ENCODE measurements around the gene POR. TPM values are rescaled to one million over a fixed set of nuclear protein-coding genes. Genes with fewer than 3 reads are reported as not detected.

The POR gene
- 151 and 205 TPM in 2 replicates for total RNA-seq (2021)
- percentile 81 among the genes with signal in this experiment for Bru-seq, nascent RNA
- BruChase-seq, experiment 1, labeled RNA remaining after a 2-hour chase, result percentile 71 among the genes with signal in this experiment
- BruChase-seq, experiment 2, labeled RNA remaining after a 6-hour chase, result percentile 85 among the genes with signal in this experiment
- long read RNA-seq, transcript POR-222 (4 exons, 1,028 nt), result minor isoform, 11 of 362 reads
- long read RNA-seq, transcript POR-218 (16 exons, 2,522 nt), result major isoform, 119 of 362 reads
- long read RNA-seq, partial matches to known transcripts, result 190 of 362 reads
- long read RNA-seq, other reads (novel, unspliced or antisense), result 38 of 362 reads

GRCh38 chr7:75914655-75915415, at the start of gene POR:
Gene POR, plus strand, starts transcription at chr7:75915155. Its CDS starts 38,847 bp downstream, at chr7:75954002.
- Histone ChIP-seq H3K9me2 (ENCODE audit: insufficient read depth) (no peaks in the 10 kb centered on the region), H3K4me1 (replicated peaks; ENCODE audit: insufficient read depth) (peaks cover 29% of the 10 kb centered on the region), H3K4me3 (peak within 1 kb of the TSS; percentile 68), H2AFZ (peak within 1 kb of the TSS; percentile 82), H3K36me3 (ENCODE audit: low read depth) (no peaks in the 10 kb centered on the region), H4K20me1 (ENCODE audit: insufficient read depth) (peaks cover 3% of the 10 kb centered on the region; the same call in 1 of the 2 replicates), H3K79me2 (ENCODE audit: low read depth) (peaks cover 54% of the 10 kb centered on the region), H3K4me2 (peak within 1 kb of the TSS; percentile 96), H3K9me3 (ENCODE audit: insufficient read depth, low read depth) (no peaks in the 10 kb centered on the region), H3K27ac (0 out of 2 replicates have a peak within 1 kb of the TSS, but pooled peaks have one; percentile 1), H3F3A (ENCODE audit: insufficient read depth, low read depth) (no peaks in the 10 kb centered on the region; the same call in 1 of the 2 replicates), H3K27me3 (ENCODE audit: insufficient read depth, low read depth) (no peaks in the 10 kb centered on the region)
- ChIA-PET POLR2A (ENCODE audit: unreplicated experiment) (interaction anchor here (0.5 to 1.1 kb wide), 6 partner anchors 11 to 252 kb away, joined by 4 to 21 read pairs (median 5); partner anchors contain the start of gene RHBDD2), CTCF (interaction anchor here (0.6 to 1.0 kb wide), 5 partner anchors 31 to 381 kb away, joined by 3 to 10 read pairs (median 3); partner anchors contain the start of gene RHBDD2)
- no TSS peak for BruUV-seq (replicated peaks)
- DNase-seq, result peak; percentile 75 to 99
- intact Hi-C loops (cut with micrococcal nuclease; ENCODE audit: unreplicated experiment), result loop anchor here (1.0 to 2.0 kb wide), 5 partner anchors 22 to 78 kb away; partner anchors contain the start of gene RHBDD2
- TF ChIP-seq EZH2 (IDR thresholded peaks at IDR 0.05; ENCODE audit: low read depth) (no peak), CTCF (conservative IDR thresholded peaks at IDR 0.05) (no peak)

- no peaks in the 10 kb centered on the region for H4K20me1 ChIP-seq (ENCODE audit: insufficient read depth)
- DNase-seq, result no peak
- no peak for TF ChIP-seq CTCF (conservative IDR thresholded peaks at IDR 0.05)
- TF ChIP-seq EZH2 (IDR thresholded peaks at IDR 0.05; ENCODE audit: low read depth), result no peak
- peaks cover 13% of the 10 kb centered on the region for H3K4me1 ChIP-seq (replicated peaks; ENCODE audit: insufficient read depth)
- H3F3A ChIP-seq (ENCODE audit: insufficient read depth, low read depth), result no peaks in the 10 kb centered on the region
- H3K4me2 ChIP-seq, result peak overlapping the region; percentile 49
- H3K9me2 ChIP-seq (ENCODE audit: insufficient read depth), result no peaks in the 10 kb centered on the region
- no peak overlapping the region for H3K4me3 ChIP-seq
- H3K27me3 ChIP-seq (ENCODE audit: insufficient read depth, low read depth), result no peaks in the 10 kb centered on the region
- intact Hi-C loops (cut with micrococcal nuclease; ENCODE audit: unreplicated experiment), result loop anchor here (1.0 to 5.0 kb wide), 3 partner anchors 49 to 154 kb away; partner anchors contain the start of genes POR and TMEM120A
- ChIA-PET CTCF (interaction anchor here (0.6 to 2.4 kb wide), 5 partner anchors 50 to 154 kb away, joined by 3 to 17 read pairs (median 4); no protein-coding TSS in a partner anchor), POLR2A (ENCODE audit: unreplicated experiment) (no interaction called here)
- H3K79me2 ChIP-seq (ENCODE audit: low read depth), result no peaks in the 10 kb centered on the region
- BruUV-seq (replicated peaks), result no TSS peak
- H3K9me3 ChIP-seq (ENCODE audit: insufficient read depth, low read depth), result no peaks in the 10 kb centered on the region
- no peak overlapping the region for H3K27ac ChIP-seq
- H3K36me3 ChIP-seq (ENCODE audit: low read depth), result no peaks in the 10 kb centered on the region
- no peak overlapping the region for H2AFZ ChIP-seq
Observed at GRCh38 chr7:75866114-75866488, 48.9 kb upstream of the POR start.

Data from PC-9 (cell line).